GM23248 (cell line): Measurements from ENCODE around the gene RET. TPM values are rescaled to one million over a fixed set of nuclear protein-coding genes. Genes with fewer than 3 reads are reported as not detected.

Experiments
- DNase-seq: peaks from one replicate; pipeline ENCODE4 v3.0.0-alpha.2; 2015
- H2AFZ ChIP-seq: fragments of 200-600 bp; sonication (generic); 2 replicates; pipeline ENCODE4 v1.6.1; 2016; ENCODE audit warnings: antibody characterized with exemption
- H3F3A ChIP-seq: fragments of 200-600 bp; sonication (generic); 2 replicates; pipeline ENCODE4 v1.6.1; 2016; ENCODE audit warnings: mild to moderate bottlenecking, antibody characterized with exemption, mixed run types; ENCODE audit not compliant: insufficient read depth
- H3K27ac ChIP-seq: fragments of 200-600 bp; sonication (generic); 2 replicates; pipeline ENCODE4 v1.5.1; 2016; ENCODE audit warnings: mild to moderate bottlenecking
- H3K27me3 ChIP-seq: fragments of 200-600 bp; sonication (generic); replicated peaks from 2 replicates; pipeline ENCODE4 v1.6.1; 2016; ENCODE audit warnings: mild to moderate bottlenecking; ENCODE audit not compliant: insufficient read depth
- H3K36me3 ChIP-seq: fragments of 200-600 bp; sonication (generic); 2 replicates; pipeline ENCODE4 v1.6.1; 2016; ENCODE audit warnings: low read depth, mild to moderate bottlenecking
- H3K4me1 ChIP-seq: fragments of 200-600 bp; sonication (generic); 2 replicates; pipeline ENCODE4 v1.6.1; 2016; ENCODE audit warnings: mild to moderate bottlenecking; ENCODE audit not compliant: insufficient read depth
- H3K4me2 ChIP-seq: fragments of 200-600 bp; sonication (generic); one replicate; pipeline ENCODE4 v1.6.1; 2016; ENCODE audit warnings: mild to moderate bottlenecking; ENCODE audit not compliant: unreplicated experiment
- H3K4me3 ChIP-seq: fragments of 200-600 bp; sonication (generic); 2 replicates; pipeline ENCODE4 v1.5.1; 2016; ENCODE audit warnings: mild to moderate bottlenecking
- H3K79me2 ChIP-seq: fragments of 200-600 bp; sonication (generic); 2 replicates; pipeline ENCODE4 v1.6.1; 2016; ENCODE audit warnings: mild to moderate bottlenecking; ENCODE audit not compliant: insufficient read depth
- H3K9ac ChIP-seq: fragments of 200-600 bp; sonication (generic); 2 replicates; pipeline ENCODE4 v1.6.1; 2016; ENCODE audit warnings: mild to moderate bottlenecking
- H3K9me2 ChIP-seq: fragments of 200-600 bp; sonication (generic); 2 replicates; pipeline ENCODE4 v1.6.1; 2016; ENCODE audit warnings: mixed run types, mild to moderate bottlenecking, moderate library complexity; ENCODE audit not compliant: insufficient read depth
- H3K9me3 ChIP-seq: fragments of 200-600 bp; sonication (generic); one replicate; pipeline ENCODE4 v1.6.1; 2017; ENCODE audit warnings: low read depth
- H4K20me1 ChIP-seq: fragments of 200-600 bp; sonication (generic); 2 replicates; pipeline ENCODE4 v1.6.0; 2016; ENCODE audit not compliant: insufficient read depth
- EZH2 ChIP-seq: fragments of 200-600 bp; sonication (generic); IDR thresholded peaks from 2 replicates; pipeline ENCODE4 v1.6.1; 2018; ENCODE audit warnings: antibody characterized with exemption, mild to moderate bottlenecking; ENCODE audit not compliant: insufficient read depth, poor library complexity, severe bottlenecking
- EZH2phosphoT487 ChIP-seq: fragments of 200-600 bp; sonication (generic); IDR thresholded peaks from 2 replicates; pipeline ENCODE4 v1.6.1; 2018; ENCODE audit warnings: antibody characterized with exemption, moderate library complexity, mild to moderate bottlenecking, low read depth; ENCODE audit not compliant: insufficient read depth
- WGBS, 2 experiments: methylation state at CpG; one replicate each; pipeline ENCODE4 v1.1.6; 2015 to 2017; ENCODE audit warnings: low lambda C conversion rate in 2 of 2, low coverage in 1 of 2; ENCODE audit errors: missing lambda C conversion rate in 2 of 2; 5-methylcytosine and 5-hydroxymethylcytosine counted together
- in situ Hi-C: fragments of 300-500 bp; cut with MboI; formaldehyde crosslinking; loops from 2 replicates; pipeline ENCODE4 v1.15.0; 2020
- polyA plus RNA-seq: library from polyadenylated mRNA; unstranded; fragments of >200 nt; fragmentation: Nextera tagmentation; extraction: Ambion mirVana; gene quantifications from 2 replicates; pipeline ENCODE4 v1.2.1, GENCODE V29; 2016
- total RNA-seq: library from RNA; depleted of rRNA; stranded (reverse); fragments of >200 nt; shearing (Covaris generic); gene quantifications from 2 replicates; pipeline ENCODE4 v1.2.3, GENCODE V29; 2014

Gene RET
- total and polyA plus RNA-seq, 2 experiments from 2014 or later = not detected

DNA sequence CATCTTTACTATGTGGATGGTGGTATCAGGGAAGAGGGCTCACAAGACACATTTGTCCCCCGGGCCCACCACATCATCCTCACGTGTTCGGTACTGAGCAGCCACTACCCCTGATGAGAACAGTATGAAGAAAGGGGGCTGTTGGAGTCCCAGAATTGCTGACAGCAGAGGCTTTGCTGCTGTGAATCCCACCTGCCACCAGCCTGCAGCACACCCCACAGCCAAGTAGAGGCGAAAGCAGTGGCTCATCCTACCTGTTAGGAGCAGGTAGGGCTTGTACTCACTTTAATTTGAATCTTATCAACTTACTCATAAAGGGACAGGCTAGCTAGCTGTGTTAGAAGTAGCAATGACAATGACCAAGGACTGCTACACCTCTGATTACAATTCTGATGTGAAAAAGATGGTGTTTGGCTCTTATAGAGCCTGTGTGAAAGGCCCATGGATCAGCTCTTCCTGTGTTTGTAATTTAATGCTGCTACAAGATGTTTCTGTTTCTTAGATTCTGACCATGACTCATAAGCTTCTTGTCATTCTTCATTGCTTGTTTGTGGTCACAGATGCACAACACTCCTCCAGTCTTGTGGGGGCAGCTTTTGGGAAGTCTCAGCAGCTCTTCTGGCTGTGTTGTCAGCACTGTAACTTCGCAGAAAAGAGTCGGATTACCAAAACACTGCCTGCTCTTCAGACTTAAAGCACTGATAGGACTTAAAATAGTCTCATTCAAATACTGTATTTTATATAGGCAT lies 52.3 kb downstream of the RET start:
- Histone ChIP-seq H2AFZ (peak overlapping the region; percentile 34; the same call in 1 of the 2 replicates), H3K9me2 (no peaks in the 10 kb centered on the region)
- 64 to 66% methylated on average over 6 of the region's 6 CpGs for WGBS, 2 experiments

GRCh38 chr10:43130770-43131171 lies 53.9 kb downstream of the RET start:
- no peaks in the 10 kb centered on the region for H3K79me2 ChIP-seq
- in situ Hi-C loops = no loop called here
- 84 to 90% methylated on average over 10 to 18 of the region's 18 CpGs for WGBS, 2 experiments

More for the DNA sequence above, 52.3 kb downstream of the RET start:
- DNase-seq = peak; percentile 96
- Histone ChIP-seq H3K4me2 (peak overlapping the region; percentile 56), H3K9ac (0 out of 2 replicates have a peak overlapping the region, but pooled peaks have one; percentile 32), H3K4me1 (peaks cover 16% of the 10 kb centered on the region), H4K20me1 (no peaks in the 10 kb centered on the region), H3K27ac (peak overlapping the region; percentile 64), H3K36me3 (no peaks in the 10 kb centered on the region), H3K4me3 (no peak overlapping the region), H3K79me2 (no peaks in the 10 kb centered on the region), H3K27me3 (no peaks in the 10 kb centered on the region), H3K9me3 (no peaks in the 10 kb centered on the region), H3F3A (peaks cover 11% of the 10 kb centered on the region)
- TF ChIP-seq EZH2 = no peak
- TF ChIP-seq EZH2phosphoT487 = no peak
- in situ Hi-C loops = no loop called here

DNA sequence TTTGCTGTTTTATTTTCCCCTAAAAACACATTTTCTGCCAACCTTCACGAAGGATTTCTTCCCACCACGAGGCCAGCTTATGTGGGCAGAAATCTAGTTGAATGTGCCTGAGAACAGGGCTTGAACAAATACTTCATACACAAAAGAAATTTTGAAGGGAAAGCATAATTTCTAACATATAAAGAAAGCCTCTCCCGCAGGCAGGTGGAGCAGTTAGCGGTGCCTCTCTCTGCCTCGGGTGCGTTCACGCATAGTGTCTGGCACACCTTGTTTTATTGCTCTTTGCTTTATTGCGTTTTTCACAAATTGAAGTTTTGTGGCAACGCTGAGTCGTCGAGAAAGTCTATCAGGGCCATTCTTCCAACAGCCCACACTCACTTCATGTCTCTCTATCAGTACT lies 54.4 kb downstream of the RET start:
- Histone ChIP-seq H3K9me3 (no peaks in the 10 kb centered on the region), H3K27me3 (no peaks in the 10 kb centered on the region), H2AFZ (no peak overlapping the region), H3K4me3 (no peak overlapping the region), H3K9me2 (no peaks in the 10 kb centered on the region), H3K4me2 (no peak overlapping the region), H3K27ac (no peak overlapping the region), H3K9ac (no peak overlapping the region), H4K20me1 (no peaks in the 10 kb centered on the region), H3K36me3 (no peaks in the 10 kb centered on the region), H3K79me2 (peaks cover under 1% of the 10 kb centered on the region; the same call in 1 of the 2 replicates), H3K4me1 (peaks cover 16% of the 10 kb centered on the region), H3F3A (peaks cover 11% of the 10 kb centered on the region)
- no peak for DNase-seq
- WGBS, 2 experiments = 92 to 95% methylated on average over 11 of the region's 11 CpGs
- TF ChIP-seq EZH2 (no peak), EZH2phosphoT487 (no peak)
- in situ Hi-C loops = no loop called here

More at GRCh38 chr10:43130770-43131171, 53.9 kb downstream of the RET start:
- Histone ChIP-seq H3K27ac (no peak overlapping the region), H3K27me3 (no peaks in the 10 kb centered on the region), H3K9me3 (no peaks in the 10 kb centered on the region), H4K20me1 (no peaks in the 10 kb centered on the region), H3K9me2 (no peaks in the 10 kb centered on the region), H3F3A (peaks cover 11% of the 10 kb centered on the region), H3K4me3 (no peak overlapping the region), H3K4me2 (no peak overlapping the region), H3K4me1 (peaks cover 16% of the 10 kb centered on the region), H3K9ac (no peak overlapping the region), H3K36me3 (no peaks in the 10 kb centered on the region), H2AFZ (no peak overlapping the region)
- DNase-seq = no peak
- TF ChIP-seq EZH2 (no peak), EZH2phosphoT487 (no peak)

GRCh38 chr10:43131906-43132305 lies 55.0 kb downstream of the RET start:
- Histone ChIP-seq H3K9me2 (no peaks in the 10 kb centered on the region), H3K27ac (no peak overlapping the region), H2AFZ (no peak overlapping the region), H3K9me3 (no peaks in the 10 kb centered on the region), H3K4me1 (peaks cover 21% of the 10 kb centered on the region), H3K4me2 (no peak overlapping the region), H3K79me2 (peaks cover 7% of the 10 kb centered on the region), H4K20me1 (no peaks in the 10 kb centered on the region), H3K27me3 (no peaks in the 10 kb centered on the region), H3K4me3 (no peak overlapping the region), H3K9ac (no peak overlapping the region), H3F3A (peaks cover 11% of the 10 kb centered on the region), H3K36me3 (no peaks in the 10 kb centered on the region)
- 91 to 94% methylated on average over 6 of the region's 6 CpGs for WGBS, 2 experiments
- TF ChIP-seq EZH2phosphoT487 (no peak), EZH2 (no peak)
- DNase-seq = no peak
- in situ Hi-C loops = no loop called here
